Central memory CD8-positive, alpha-beta T cell (primary cell): ENCODE results near the gene PTGES3.
A peak's percentile ranks its signal among the peaks of the same experiment; 100 is the strongest.

Experiments
- ATAC-seq: fragments of 150-1000 bp; cut with Tn5 transposase; replicated peaks from 2 replicates; pipeline ENCODE4 v1.10.0; 2022; ENCODE audit warnings: mild to moderate bottlenecking, moderate FRiP score, moderate number of reproducible peaks; ENCODE audit not compliant: poor library complexity, severe bottlenecking; ENCODE audit errors: extremely low read depth
- DNase-seq, 2 donors: peaks; one replicate each; pipeline ENCODE4 v3.0.0; 2021; ENCODE audit warnings: low spot score in 2 of 2
- H3K27ac Mint-ChIP-seq: one replicate; pipeline ENCODE4 v1.8.0; 2022; ENCODE audit warnings: low read depth, mild to moderate bottlenecking, moderate library complexity, mixed read lengths
- H3K27me3 Mint-ChIP-seq: one replicate; pipeline ENCODE4 v1.8.0; 2022; ENCODE audit warnings: mixed read lengths
- H3K36me3 Mint-ChIP-seq: one replicate; pipeline ENCODE4 v1.8.0; 2022; ENCODE audit warnings: mild to moderate bottlenecking, moderate library complexity, mixed read lengths; ENCODE audit not compliant: insufficient read depth
- H3K4me1 Mint-ChIP-seq: one replicate; pipeline ENCODE4 v1.8.0; 2022; ENCODE audit warnings: mixed read lengths
- H3K4me3 Mint-ChIP-seq: one replicate; pipeline ENCODE4 v1.8.0; 2022; ENCODE audit warnings: mild to moderate bottlenecking, moderate library complexity, mixed read lengths
- H3K9me3 Mint-ChIP-seq: one replicate; pipeline ENCODE4 v1.8.0; 2022; ENCODE audit warnings: mixed read lengths

PTGES3 gene

GRCh38 chr12:56636675-56637540 lies 51.2 kb downstream of the PTGES3 start:
- H3K36me3 Mint-ChIP-seq = peaks cover 60% of the 10 kb centered on the region
- peak; percentile 81 for ATAC-seq
- H3K4me3 Mint-ChIP-seq = peak overlapping the region; percentile 98
- H3K9me3 Mint-ChIP-seq = no peaks in the 10 kb centered on the region
- H3K27me3 Mint-ChIP-seq = no peaks in the 10 kb centered on the region
- peaks cover 54% of the 10 kb centered on the region for H3K4me1 Mint-ChIP-seq
- peak; percentile 95 to 96 for DNase-seq
- H3K27ac Mint-ChIP-seq = peak overlapping the region; percentile 94

- peak; percentile 76 for ATAC-seq
- Mint-ChIP-seq H3K4me1 (peaks cover 59% of the 10 kb centered on the region), H3K27me3 (no peaks in the 10 kb centered on the region), H3K36me3 (peaks cover 53% of the 10 kb centered on the region), H3K27ac (peak overlapping the region; percentile 94), H3K9me3 (no peaks in the 10 kb centered on the region), H3K4me3 (peak overlapping the region; percentile 98)
- peak; percentile 40 to 57 for DNase-seq
Measured at GRCh38 chr12:56635806-56636674, 52.0 kb downstream of the PTGES3 start.

GRCh38 chr12:56634837-56635791 lies 53.0 kb downstream of the PTGES3 start:
- Mint-ChIP-seq H3K4me3 (peak overlapping the region; percentile 98), H3K27ac (peak overlapping the region; percentile 94), H3K4me1 (peaks cover 63% of the 10 kb centered on the region), H3K9me3 (no peaks in the 10 kb centered on the region), H3K27me3 (no peaks in the 10 kb centered on the region), H3K36me3 (peaks cover 46% of the 10 kb centered on the region)
- ATAC-seq (peak; percentile 20), DNase-seq (peak; percentile 38 to 41)

- ATAC-seq (no peak), DNase-seq (no peak)
- peaks cover 40% of the 10 kb centered on the region for H3K36me3 Mint-ChIP-seq
- H3K27me3 Mint-ChIP-seq = no peaks in the 10 kb centered on the region
- peaks cover 63% of the 10 kb centered on the region for H3K4me1 Mint-ChIP-seq
- no peaks in the 10 kb centered on the region for H3K9me3 Mint-ChIP-seq
- H3K27ac Mint-ChIP-seq = peak overlapping the region; percentile 94
- H3K4me3 Mint-ChIP-seq = peak overlapping the region; percentile 98
Measured at GRCh38 chr12:56634242-56634836, 53.7 kb downstream of the PTGES3 start.

GRCh38 chr12:56633468-56634241 lies 54.4 kb downstream of the PTGES3 start:
- no peak for DNase-seq
- H3K4me1 Mint-ChIP-seq = peaks cover 65% of the 10 kb centered on the region
- peak overlapping the region; percentile 98 for H3K4me3 Mint-ChIP-seq
- no peak for ATAC-seq
- peak overlapping the region; percentile 94 for H3K27ac Mint-ChIP-seq
- H3K36me3 Mint-ChIP-seq = peaks cover 36% of the 10 kb centered on the region
- H3K27me3 Mint-ChIP-seq = no peaks in the 10 kb centered on the region
- no peaks in the 10 kb centered on the region for H3K9me3 Mint-ChIP-seq

- ATAC-seq (no peak), DNase-seq (no peak)
- Mint-ChIP-seq H3K27ac (no peak overlapping the region), H3K9me3 (no peaks in the 10 kb centered on the region), H3K27me3 (no peaks in the 10 kb centered on the region), H3K4me3 (peak overlapping the region; percentile 98), H3K36me3 (peaks cover 33% of the 10 kb centered on the region), H3K4me1 (peaks cover 73% of the 10 kb centered on the region)
Measured at GRCh38 chr12:56632701-56633467, 55.2 kb downstream of the PTGES3 start.

GRCh38 chr12:56631790-56632700 lies 56.0 kb downstream of the PTGES3 start:
- Mint-ChIP-seq H3K27ac (peak overlapping the region; percentile 89), H3K27me3 (no peaks in the 10 kb centered on the region), H3K4me1 (peaks cover 77% of the 10 kb centered on the region), H3K36me3 (peaks cover 28% of the 10 kb centered on the region), H3K4me3 (peak overlapping the region; percentile 98), H3K9me3 (no peaks in the 10 kb centered on the region)
- DNase-seq = peak in 1 of 2 donors; percentile 22
- ATAC-seq = no peak

- DNase-seq = peak; percentile 56 to 67
- Mint-ChIP-seq H3K36me3 (peaks cover 24% of the 10 kb centered on the region), H3K27me3 (no peaks in the 10 kb centered on the region), H3K4me3 (peak within 1 kb of the TSS; percentile 98), H3K9me3 (no peaks in the 10 kb centered on the region), H3K27ac (peak within 1 kb of the TSS; percentile 89), H3K4me1 (peaks cover 73% of the 10 kb centered on the region)
- ATAC-seq = peak; percentile 76
Measured at GRCh38 chr12:56630180-56630632, 57.9 kb downstream of the PTGES3 start, which contains the start of gene BAZ2A. TSS of gene BAZ2A (minus strand) at chr12:56630326. CDS start at chr12:56617530, 12,796 bp downstream.

GRCh38 chr12:56629459-56630179 lies 58.5 kb downstream of the PTGES3 start:
- Mint-ChIP-seq H3K36me3 (peaks cover 23% of the 10 kb centered on the region), H3K4me1 (peaks cover 69% of the 10 kb centered on the region)
- ATAC-seq = peak; percentile 24

More at GRCh38 chr12:56629459-56630179, 58.5 kb downstream of the PTGES3 start:
- DNase-seq = peak in 1 of 2 donors; percentile 18
- Mint-ChIP-seq H3K9me3 (no peaks in the 10 kb centered on the region), H3K4me3 (peak overlapping the region; percentile 98), H3K27me3 (no peaks in the 10 kb centered on the region), H3K27ac (peak overlapping the region; percentile 89)
